ENCODE results near the gene WBP2NL. TPM values are rescaled to one million over a fixed set of nuclear protein-coding genes. Genes with fewer than 3 reads are reported as not detected.
"Not testable (repeated sequence)": the region's sequence is repeated elsewhere in the genome, so short reads cannot be mapped to it uniquely, and the experiment has no call there.

Gene WBP2NL
- total and polyA plus RNA-seq, 5 experiments from 2014 or later: 0.25 to 4.6 (median 1.4) TPM

DNA sequence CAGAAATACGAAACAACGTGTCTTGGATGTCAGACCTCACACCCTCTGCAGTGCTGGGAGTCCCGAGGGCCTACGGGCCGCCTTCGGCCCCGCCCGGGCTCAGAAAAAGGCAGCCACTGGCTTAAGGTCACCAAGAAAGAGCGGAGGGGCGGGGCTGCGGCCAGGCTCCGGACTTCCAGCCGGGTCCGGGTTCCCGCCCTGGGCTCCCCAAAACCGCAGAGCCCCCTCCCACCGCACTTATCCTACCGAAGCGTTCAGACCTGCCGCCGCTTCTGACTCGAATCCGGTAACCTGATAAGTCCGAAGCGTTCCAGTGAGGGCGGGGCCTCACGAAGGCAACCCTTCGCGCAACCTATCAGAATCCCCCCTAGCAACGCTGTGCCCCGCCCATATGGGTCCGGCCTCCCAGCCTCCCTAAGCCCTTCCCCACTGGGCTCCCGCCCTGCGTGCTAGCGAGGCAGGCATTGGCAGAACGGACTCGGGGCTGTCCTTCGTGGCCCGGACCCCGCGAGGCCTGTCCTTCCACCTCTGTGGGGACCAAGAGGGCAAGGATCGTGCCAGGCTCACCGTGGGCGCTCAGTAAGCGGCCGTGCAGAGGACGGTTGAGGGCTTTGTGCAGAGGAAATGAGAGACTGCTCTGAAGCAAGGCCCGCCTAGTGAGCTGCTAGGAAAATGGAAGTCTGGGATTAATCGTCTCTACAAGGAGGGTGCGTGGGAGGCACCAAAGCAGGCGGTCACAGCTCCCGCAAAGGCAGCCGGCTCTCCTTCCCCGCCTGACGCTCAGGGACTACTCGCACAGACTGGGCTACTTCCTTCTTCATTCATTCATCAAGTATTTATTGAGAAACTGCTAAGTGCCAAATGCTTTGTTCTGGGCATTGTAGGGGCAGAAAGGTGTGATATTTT, 72.2 kb downstream of the WBP2NL start, which contains the start of gene NAGA:
Gene NAGA (minus strand): TSS at position 296 of the 906 bp plus-strand sequence. CDS start 515 bp downstream, outside the sequence.
- no peaks in the 10 kb centered on the region for H3K27me3 Mint-ChIP-seq
- POLR2A ChIA-PET: interaction anchor here (0.6 to 3.0 kb wide), 6 partner anchors 9 to 1951 kb away, joined by 3 to 46 read pairs (median 4); partner anchors contain the start of genes NDUFA6, SMDT1 and WBP2NL
- ATAC-seq: peak; percentile 96 to 98
- peak; percentile 79 to 95 (median 88) for DNase-seq
- peaks cover 0 to 14% (median 4%) of the 10 kb centered on the region in 3 donors for H3K36me3 Mint-ChIP-seq
- H3K27ac Mint-ChIP-seq: peak within 1 kb of the TSS; percentile 64 to 95 (median 92)
- no peaks in the 10 kb centered on the region for H3K9me3 Mint-ChIP-seq
- H3K4me3 Mint-ChIP-seq: peak within 1 kb of the TSS; percentile 86 to 97 (median 93)
- peaks cover 21 to 53% (median 38%) of the 10 kb centered on the region in 4 donors for H3K4me1 Mint-ChIP-seq

GRCh38 chr22:42071508-42071907, 72.9 kb downstream of the WBP2NL start:
- DNase-seq, H3K36me3 Mint-ChIP-seq, H3K27me3 Mint-ChIP-seq, H3K9me3 Mint-ChIP-seq, ATAC-seq: not testable (repeated sequence)
- POLR2A ChIA-PET: interaction anchor here (0.6 to 3.0 kb wide), 4 partner anchors 8 to 1952 kb away, joined by 3 to 46 read pairs (median 12); partner anchors contain the start of genes NDUFA6 and SMDT1
- peak overlapping the region in 9 of 10 donors; percentile 25 to 95 (median 92) for H3K27ac Mint-ChIP-seq
- peak overlapping the region; percentile 86 to 97 (median 93) for H3K4me3 Mint-ChIP-seq
- H3K4me1 Mint-ChIP-seq: peaks cover 19 to 55% (median 38%) of the 10 kb centered on the region in 4 donors

DNA sequence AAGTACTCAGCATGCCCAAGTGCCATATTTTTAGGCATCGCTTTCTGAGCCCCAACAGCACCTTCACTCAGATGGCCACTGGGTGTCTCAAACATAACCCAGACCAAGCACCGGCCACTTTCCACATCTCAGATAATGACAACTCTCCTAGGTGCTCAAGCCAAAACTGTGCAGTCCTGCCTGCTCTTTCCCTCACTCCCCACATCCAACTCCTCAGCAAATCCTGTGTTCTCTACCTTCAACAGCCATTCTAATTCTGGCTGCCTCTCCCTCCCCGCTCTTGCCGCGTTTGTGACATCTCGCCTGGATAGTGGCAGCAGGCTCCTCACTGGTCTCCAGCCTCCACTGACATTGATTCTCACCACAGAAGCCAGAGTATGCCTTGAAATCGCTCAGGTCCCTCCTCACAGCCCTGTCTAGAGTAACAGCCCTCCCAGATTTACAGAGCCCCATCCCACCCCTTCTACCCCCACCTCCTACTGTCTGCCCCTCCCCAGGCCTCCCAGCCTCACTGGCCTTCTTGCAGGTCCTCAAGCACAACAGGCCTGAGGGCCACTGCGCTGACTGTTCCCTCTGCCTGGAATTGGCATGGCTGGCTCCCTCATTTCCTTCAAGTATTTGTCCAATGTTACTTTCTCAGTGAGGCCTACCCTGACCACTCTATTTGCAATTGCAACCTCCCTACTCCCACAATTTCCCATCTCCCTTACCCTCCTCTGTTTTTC, 74.2 kb downstream of the WBP2NL start:
- Mint-ChIP-seq H3K9me3 (no peaks in the 10 kb centered on the region), H3K27ac (peak overlapping the region in 7 of 10 donors; percentile 5 to 83 (median 67)), H3K27me3 (no peaks in the 10 kb centered on the region), H3K4me3 (peak overlapping the region; percentile 33 to 97 (median 69)), H3K36me3 (peaks cover 0 to 2% (median 0%) of the 10 kb centered on the region in 3 donors), H3K4me1 (peaks cover 15 to 55% (median 38%) of the 10 kb centered on the region in 4 donors)
- POLR2A ChIA-PET: interaction anchor here (2.2 kb wide), 1 partner anchor 18 kb away, joined by 9 read pairs; the partner anchor contains the start of gene NDUFA6
- DNase-seq (no peak), ATAC-seq (no peak)

DNA sequence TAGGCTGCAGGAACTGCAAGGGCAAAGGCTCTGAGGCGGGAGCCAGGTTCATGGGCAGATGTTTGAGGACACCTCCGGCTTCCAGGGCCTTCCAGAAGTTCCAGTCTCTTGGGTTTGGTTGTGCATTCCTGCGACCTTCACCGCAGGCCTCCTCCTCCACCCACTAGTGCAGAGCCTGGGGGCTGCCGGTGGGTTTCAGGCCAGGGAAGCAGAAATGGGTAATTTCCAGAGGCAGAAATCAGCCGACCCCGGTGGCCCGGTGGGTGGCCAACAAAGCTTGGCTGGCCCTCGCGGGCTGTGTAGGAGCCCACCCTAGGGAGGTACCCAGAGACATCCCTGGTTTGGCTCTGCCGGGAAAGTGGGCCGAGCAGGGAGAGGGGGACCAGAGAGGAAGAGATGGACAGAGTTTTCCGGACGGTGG, 75.0 kb downstream of the WBP2NL start:
- peak in 1 of 10 donors; percentile 10 for DNase-seq
- Mint-ChIP-seq H3K27ac (peak overlapping the region in 8 of 10 donors; percentile 20 to 91 (median 73)), H3K27me3 (no peaks in the 10 kb centered on the region), H3K36me3 (no peaks in the 10 kb centered on the region), H3K4me3 (peak overlapping the region; percentile 33 to 97 (median 68)), H3K9me3 (no peaks in the 10 kb centered on the region), H3K4me1 (peaks cover 15 to 59% (median 41%) of the 10 kb centered on the region in 4 donors)
- ATAC-seq: no peak
- POLR2A ChIA-PET: interaction anchor here (2.2 kb wide), 1 partner anchor 17 kb away, joined by 9 read pairs; the partner anchor contains the start of gene NDUFA6

DNA sequence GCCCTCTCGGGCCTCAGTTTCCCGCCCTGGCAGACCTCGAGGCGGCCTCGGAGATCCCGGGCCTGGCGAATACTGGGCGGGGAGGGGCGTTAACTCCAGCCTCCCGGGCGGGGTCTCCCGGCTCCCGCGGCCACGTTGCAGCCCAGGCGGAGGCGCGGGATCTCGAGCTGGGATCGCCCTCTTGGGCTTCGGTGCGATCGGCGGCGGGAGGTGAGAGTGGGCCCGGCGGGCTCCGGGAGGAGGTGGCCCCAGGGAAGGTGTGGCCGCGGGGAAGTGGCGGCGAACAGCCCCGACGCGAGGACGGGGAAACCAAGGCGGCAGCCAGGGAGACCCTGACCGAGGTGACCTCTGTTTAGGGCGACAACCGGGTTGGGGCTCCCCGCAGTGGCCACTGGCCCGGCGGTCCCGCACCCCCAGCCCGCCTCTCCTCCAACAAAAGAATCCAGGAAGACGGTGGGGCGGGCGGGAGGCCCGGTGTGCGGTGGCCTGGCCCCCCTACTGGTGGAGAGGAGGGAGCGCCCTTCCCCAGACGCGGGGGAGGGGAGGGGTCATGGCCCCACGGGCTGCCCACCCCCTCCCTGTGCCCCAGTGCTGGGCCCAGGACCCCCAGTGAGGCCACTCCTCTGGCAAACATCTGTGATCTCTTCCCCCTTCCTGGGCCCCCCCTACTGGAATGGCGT, 75.7 kb downstream of the WBP2NL start, which contains the start of gene PHETA2:
Gene PHETA2 (plus strand): TSS at position 117 of the 680 bp plus-strand sequence. CDS start 3,046 bp downstream, outside the sequence.
- ATAC-seq (peak in 1 of 2 donors; percentile 6), DNase-seq (peak; percentile 17 to 79 (median 44))
- Mint-ChIP-seq H3K4me1 (peaks cover 18 to 59% (median 46%) of the 10 kb centered on the region in 4 donors), H3K9me3 (no peaks in the 10 kb centered on the region), H3K27me3 (no peaks in the 10 kb centered on the region), H3K36me3 (no peaks in the 10 kb centered on the region), H3K27ac (peak within 1 kb of the TSS in 8 of 10 donors; percentile 20 to 91 (median 76)), H3K4me3 (peak within 1 kb of the TSS; percentile 57 to 97 (median 68))
- POLR2A ChIA-PET: interaction anchor here (2.2 kb wide), 1 partner anchor 16 kb away, joined by 9 read pairs; the partner anchor contains the start of gene NDUFA6

DNA sequence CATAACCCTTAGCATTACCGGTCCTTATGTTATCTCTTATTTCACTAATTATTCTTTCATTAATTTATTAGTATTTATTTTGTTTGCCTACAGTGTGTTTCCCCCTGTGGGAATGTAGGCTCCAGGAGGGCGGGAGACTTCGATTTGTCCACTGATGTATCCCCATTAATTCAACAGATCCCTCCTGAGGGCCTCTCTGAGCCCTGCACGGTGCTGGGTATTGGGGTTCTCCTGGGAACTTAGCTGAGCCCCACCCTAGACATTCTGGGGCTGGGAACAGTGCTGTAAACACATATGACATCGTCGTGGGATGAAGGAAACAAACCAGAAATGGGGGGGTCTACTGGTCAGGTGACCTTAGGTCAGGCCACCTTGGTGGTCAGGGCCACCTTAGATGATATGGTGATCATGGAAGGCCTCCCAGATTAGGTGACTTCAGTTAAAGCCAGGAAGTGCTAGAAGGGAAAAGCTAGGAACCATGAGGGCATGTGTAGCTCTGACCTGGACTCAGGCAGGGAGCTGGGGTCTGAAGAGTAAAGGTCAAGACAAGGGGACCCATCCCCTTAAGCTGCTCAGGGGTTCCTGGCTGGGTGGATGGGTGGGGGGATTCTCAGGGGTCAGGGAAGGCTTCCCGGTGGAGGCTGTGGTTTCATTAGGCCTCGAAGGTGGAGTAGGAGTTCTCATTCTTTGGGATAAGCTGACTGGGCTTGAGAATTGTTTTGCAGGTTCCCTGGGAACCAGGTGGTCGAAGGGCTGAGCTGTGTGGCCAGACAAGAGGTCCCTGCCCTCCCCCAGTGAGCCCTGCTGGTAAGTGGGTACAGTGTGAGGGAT, 76.5 kb downstream of the WBP2NL start:
- H3K36me3 Mint-ChIP-seq: no peaks in the 10 kb centered on the region
- H3K9me3 Mint-ChIP-seq: no peaks in the 10 kb centered on the region
- DNase-seq: peak in 1 of 10 donors; percentile 7
- H3K4me3 Mint-ChIP-seq: peak overlapping the region; percentile 46 to 97 (median 62)
- POLR2A ChIA-PET: interaction anchor here (0.8 to 7.3 kb wide), 3 partner anchors 9 to 369 kb away, joined by 3 to 163 read pairs (median 4); partner anchors contain the start of gene NDUFA6
- H3K27ac Mint-ChIP-seq: peak overlapping the region in 6 of 10 donors; percentile 17 to 73 (median 71)
- peaks cover 20 to 58% (median 44%) of the 10 kb centered on the region in 4 donors for H3K4me1 Mint-ChIP-seq
- no peaks in the 10 kb centered on the region for H3K27me3 Mint-ChIP-seq
- no peak for ATAC-seq

- no peaks in the 10 kb centered on the region for H3K27me3 Mint-ChIP-seq
- POLR2A ChIA-PET: interaction anchor here (0.5 to 7.3 kb wide), 5 partner anchors 13 to 778 kb away, joined by 3 to 163 read pairs (median 3); partner anchors contain the start of genes NDUFA6, POLDIP3 and ZC3H7B
Observed at GRCh38 chr22:42076764-42077485, 78.3 kb downstream of the WBP2NL start.

DNA sequence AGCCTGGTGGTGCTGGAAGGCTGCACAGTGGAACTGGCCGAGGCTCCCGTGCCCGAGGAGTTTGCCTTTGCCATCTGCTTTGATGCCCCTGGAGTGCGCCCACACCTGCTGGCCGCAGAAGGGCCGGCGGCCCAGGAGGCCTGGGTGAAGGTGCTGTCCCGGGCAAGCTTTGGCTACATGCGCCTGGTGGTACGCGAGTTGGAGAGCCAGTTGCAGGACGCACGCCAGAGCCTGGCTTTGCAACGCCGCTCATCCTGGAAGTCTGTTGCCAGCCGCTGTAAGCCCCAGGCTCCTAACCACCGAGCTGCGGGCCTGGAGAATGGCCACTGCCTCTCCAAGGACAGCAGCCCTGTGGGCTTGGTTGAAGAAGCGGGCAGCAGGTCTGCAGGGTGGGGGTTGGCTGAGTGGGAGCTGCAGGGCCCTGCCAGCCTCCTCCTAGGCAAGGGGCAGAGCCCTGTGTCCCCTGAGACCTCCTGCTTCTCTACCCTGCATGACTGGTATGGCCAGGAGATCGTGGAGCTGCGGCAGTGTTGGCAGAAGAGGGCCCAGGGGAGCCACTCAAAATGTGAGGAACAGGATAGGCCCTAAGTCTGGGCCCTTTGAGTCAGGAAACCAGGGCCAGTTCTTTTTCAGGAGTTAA, 79.0 kb downstream of the WBP2NL start:
- Mint-ChIP-seq H3K27ac (peak overlapping the region in 7 of 10 donors; percentile 8 to 99 (median 53)), H3K4me3 (peak overlapping the region in 3 of 10 donors; percentile 3 to 96 (median 10)), H3K27me3 (no peaks in the 10 kb centered on the region), H3K9me3 (no peaks in the 10 kb centered on the region), H3K36me3 (peaks cover 0 to 10% (median 2%) of the 10 kb centered on the region in 3 donors), H3K4me1 (peaks cover 17 to 59% (median 46%) of the 10 kb centered on the region in 4 donors)
- POLR2A ChIA-PET: interaction anchor here (2.3 to 7.3 kb wide), 3 partner anchors 8 to 236 kb away, joined by 8 to 163 read pairs (median 46); partner anchors contain the start of genes NAGA and NDUFA6
- no peak for DNase-seq
- ATAC-seq: no peak

More at GRCh38 chr22:42076764-42077485, 78.3 kb downstream of the WBP2NL start:
- DNase-seq (peak in 1 of 10 donors; percentile 1), ATAC-seq (no peak)
- H3K27ac Mint-ChIP-seq: peak overlapping the region in 2 of 10 donors; percentile 21 to 60
- no peaks in the 10 kb centered on the region for H3K9me3 Mint-ChIP-seq
- peaks cover 14 to 57% (median 40%) of the 10 kb centered on the region in 4 donors for H3K4me1 Mint-ChIP-seq
- no peak overlapping the region for H3K4me3 Mint-ChIP-seq
- H3K36me3 Mint-ChIP-seq: peaks cover 0 to 3% (median 0%) of the 10 kb centered on the region in 3 donors
